PFSK-1 (cell line): ENCODE results near the gene ZMIZ2.

Experiments
- POLR2AphosphoS5 ChIP-seq: IDR thresholded peaks from 2 replicates; pipeline ENCODE4 v1.6.1; 2012; ENCODE audit warnings: low read depth, mild to moderate bottlenecking, control low read depth, low read length, moderate library complexity
- TAF1 ChIP-seq: IDR thresholded peaks from 2 replicates; pipeline ENCODE4 v1.6.1; 2012; ENCODE audit warnings: low read length, control low read depth, borderline replicate concordance; ENCODE audit not compliant: insufficient read depth
- TF ChIP-seq, protein P1 (sequence below), 2 experiments: IDR thresholded peaks; 2 replicates each; pipeline versions ENCODE4 v1.6.1 to v1.8.0; 2011 to 2012; ENCODE audit warnings: low read depth in 2 of 2, low read length in 2 of 2, control low read depth in 1 of 2, inconsistent platforms in 1 of 2, mild to moderate bottlenecking in 1 of 2, moderate library complexity in 1 of 2; ENCODE audit not compliant: insufficient read depth in 1 of 2

- TF ChIP-seq, protein P1, sequence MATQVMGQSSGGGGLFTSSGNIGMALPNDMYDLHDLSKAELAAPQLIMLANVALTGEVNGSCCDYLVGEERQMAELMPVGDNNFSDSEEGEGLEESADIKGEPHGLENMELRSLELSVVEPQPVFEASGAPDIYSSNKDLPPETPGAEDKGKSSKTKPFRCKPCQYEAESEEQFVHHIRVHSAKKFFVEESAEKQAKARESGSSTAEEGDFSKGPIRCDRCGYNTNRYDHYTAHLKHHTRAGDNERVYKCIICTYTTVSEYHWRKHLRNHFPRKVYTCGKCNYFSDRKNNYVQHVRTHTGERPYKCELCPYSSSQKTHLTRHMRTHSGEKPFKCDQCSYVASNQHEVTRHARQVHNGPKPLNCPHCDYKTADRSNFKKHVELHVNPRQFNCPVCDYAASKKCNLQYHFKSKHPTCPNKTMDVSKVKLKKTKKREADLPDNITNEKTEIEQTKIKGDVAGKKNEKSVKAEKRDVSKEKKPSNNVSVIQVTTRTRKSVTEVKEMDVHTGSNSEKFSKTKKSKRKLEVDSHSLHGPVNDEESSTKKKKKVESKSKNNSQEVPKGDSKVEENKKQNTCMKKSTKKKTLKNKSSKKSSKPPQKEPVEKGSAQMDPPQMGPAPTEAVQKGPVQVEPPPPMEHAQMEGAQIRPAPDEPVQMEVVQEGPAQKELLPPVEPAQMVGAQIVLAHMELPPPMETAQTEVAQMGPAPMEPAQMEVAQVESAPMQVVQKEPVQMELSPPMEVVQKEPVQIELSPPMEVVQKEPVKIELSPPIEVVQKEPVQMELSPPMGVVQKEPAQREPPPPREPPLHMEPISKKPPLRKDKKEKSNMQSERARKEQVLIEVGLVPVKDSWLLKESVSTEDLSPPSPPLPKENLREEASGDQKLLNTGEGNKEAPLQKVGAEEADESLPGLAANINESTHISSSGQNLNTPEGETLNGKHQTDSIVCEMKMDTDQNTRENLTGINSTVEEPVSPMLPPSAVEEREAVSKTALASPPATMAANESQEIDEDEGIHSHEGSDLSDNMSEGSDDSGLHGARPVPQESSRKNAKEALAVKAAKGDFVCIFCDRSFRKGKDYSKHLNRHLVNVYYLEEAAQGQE (IDR thresholded peaks at IDR 0.05; ENCODE audit: insufficient read depth in 1 of 2, low read depth in 2 of 2, low read length in 2 of 2) = peak; percentile 14 to 48; a peak in 1 of 4 replicates
- TF ChIP-seq TAF1 (peak; percentile 73; the same call in 1 of the 2 replicates), POLR2AphosphoS5 (peak; percentile 72; the same call in 1 of the 2 replicates)
Measured at GRCh38 chr7:44797329-44798258, 48.9 kb downstream of the ZMIZ2 start.
